H1 (cell line): Measurements from ENCODE around the gene TBC1D16. TPM values are rescaled to one million over a fixed set of nuclear protein-coding genes. Genes with fewer than 3 reads are reported as not detected.

ENCODE experiments used
- HDAC6 ChIP-seq: IDR thresholded peaks from one replicate; pipeline ENCODE4 v1.7.1; 2012; ENCODE audit warnings: low read depth, mild to moderate bottlenecking, inconsistent platforms, low read length, moderate library complexity
- JUND ChIP-seq: IDR thresholded peaks from 2 replicates; pipeline ENCODE4 v1.6.1; 2011; ENCODE audit warnings: mild to moderate bottlenecking, improper control_type of control experiment, low read length
- KDM4A ChIP-seq: IDR thresholded peaks from one replicate; pipeline ENCODE4 v1.7.1; 2012; ENCODE audit warnings: low read depth, mild to moderate bottlenecking, moderate library complexity, low read length, inconsistent platforms; ENCODE audit not compliant: severe bottlenecking
- MAFK ChIP-seq: IDR thresholded peaks from 2 replicates; pipeline ENCODE4 v1.6.1; 2012; ENCODE audit warnings: low read depth, mild to moderate bottlenecking, improper control_type of control experiment, low read length
- NRF1 ChIP-seq: IDR thresholded peaks from 2 replicates; pipeline ENCODE4 v1.6.1; 2011; ENCODE audit warnings: mild to moderate bottlenecking, low read depth, low read length, improper control_type of control experiment
- SIRT6 ChIP-seq: IDR thresholded peaks from one replicate; pipeline ENCODE4 v1.7.1; 2012; ENCODE audit warnings: low read length, inconsistent platforms
- polyA plus RNA-seq, 7 experiments: library from polyadenylated mRNA; depleted of rRNA in 3 of 7; stranded (reverse) in 5 of 7; unstranded in 2 of 7; fragments of >200 nt in 5 of 7; fragments of 200-250 nt in 2 of 7; gene quantifications; 1 replicate in 5 of 7; 2 replicates in 1 of 7; 4 replicates in 1 of 7; pipeline versions ENCODE4 v1.2.1 to v1.2.3, GENCODE V29; 2011 to 2013; ENCODE audit warnings: missing spikeins in 2 of 7, mixed read lengths in 2 of 7
- total RNA-seq: library from RNA; stranded (reverse); fragmentation: NEBNext Ultra II Directional; extraction: Animal tissue kit (Norgen Biotek cat#: 25700); gene quantifications from 2 replicates; pipeline ENCODE4 v1.2.1, GENCODE V29; 2021
- TF ChIP-seq, protein P1 (sequence below): IDR thresholded peaks from 2 replicates; pipeline ENCODE4 v1.6.1; 2012; ENCODE audit warnings: low read length, inconsistent platforms
- TF ChIP-seq, protein P2 (sequence below): IDR thresholded peaks from 2 replicates; pipeline ENCODE4 v1.6.1; 2011; ENCODE audit warnings: low read length, improper control_type of control experiment

TBC1D16 gene
- total and polyA plus RNA-seq, 2 of the 8 experiments (the other 6 are each of a cell fraction or from before 2014, with no cell fraction given) = 21.1 to 109 TPM

DNA sequence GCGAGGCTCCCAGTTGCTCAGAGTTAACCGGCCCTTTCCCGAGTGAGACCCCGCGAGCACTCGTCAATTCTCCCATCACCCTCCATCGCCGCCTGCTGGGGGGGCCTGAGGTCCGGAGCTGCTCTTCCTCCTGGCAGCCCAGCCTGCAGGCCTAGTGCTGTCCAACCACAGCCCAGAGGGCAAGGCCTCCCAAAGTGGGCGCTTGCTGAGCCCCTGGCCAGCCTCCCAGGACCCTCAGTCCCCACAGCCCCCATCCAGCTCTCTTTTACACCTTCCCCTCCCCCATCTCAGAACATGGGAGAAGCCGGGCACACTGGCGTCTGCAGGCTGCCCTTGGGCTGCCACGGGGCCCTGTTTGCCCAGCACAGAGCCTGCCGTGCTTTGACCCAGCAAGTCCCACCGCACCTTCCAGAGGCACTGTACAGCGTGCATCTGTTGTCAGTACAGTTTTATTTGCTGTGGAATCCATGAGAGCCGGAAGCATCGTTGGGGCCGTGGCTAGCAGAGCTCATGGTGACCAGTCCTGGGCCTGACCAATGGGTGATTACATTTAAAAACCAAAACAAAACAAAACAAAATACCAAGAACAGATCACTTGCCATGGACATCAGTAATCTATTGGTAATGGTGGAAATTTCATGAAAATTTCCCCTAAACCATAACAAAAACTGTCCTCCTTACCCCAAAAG lies 100.3 kb downstream of the TBC1D16 start (continued):
- TF ChIP-seq NRF1 (no peak), KDM4A (no peak), HDAC6 (no peak), JUND (no peak), SIRT6 (no peak), MAFK (no peak)
- TF ChIP-seq, protein P1, sequence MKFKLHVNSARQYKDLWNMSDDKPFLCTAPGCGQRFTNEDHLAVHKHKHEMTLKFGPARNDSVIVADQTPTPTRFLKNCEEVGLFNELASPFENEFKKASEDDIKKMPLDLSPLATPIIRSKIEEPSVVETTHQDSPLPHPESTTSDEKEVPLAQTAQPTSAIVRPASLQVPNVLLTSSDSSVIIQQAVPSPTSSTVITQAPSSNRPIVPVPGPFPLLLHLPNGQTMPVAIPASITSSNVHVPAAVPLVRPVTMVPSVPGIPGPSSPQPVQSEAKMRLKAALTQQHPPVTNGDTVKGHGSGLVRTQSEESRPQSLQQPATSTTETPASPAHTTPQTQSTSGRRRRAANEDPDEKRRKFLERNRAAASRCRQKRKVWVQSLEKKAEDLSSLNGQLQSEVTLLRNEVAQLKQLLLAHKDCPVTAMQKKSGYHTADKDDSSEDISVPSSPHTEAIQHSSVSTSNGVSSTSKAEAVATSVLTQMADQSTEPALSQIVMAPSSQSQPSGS = no peak
- TF ChIP-seq, protein P2, sequence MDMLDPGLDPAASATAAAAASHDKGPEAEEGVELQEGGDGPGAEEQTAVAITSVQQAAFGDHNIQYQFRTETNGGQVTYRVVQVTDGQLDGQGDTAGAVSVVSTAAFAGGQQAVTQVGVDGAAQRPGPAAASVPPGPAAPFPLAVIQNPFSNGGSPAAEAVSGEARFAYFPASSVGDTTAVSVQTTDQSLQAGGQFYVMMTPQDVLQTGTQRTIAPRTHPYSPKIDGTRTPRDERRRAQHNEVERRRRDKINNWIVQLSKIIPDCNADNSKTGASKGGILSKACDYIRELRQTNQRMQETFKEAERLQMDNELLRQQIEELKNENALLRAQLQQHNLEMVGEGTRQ = no peak
